GM19395 (cell line): ENCODE data around the gene KIF4B.
A peak's percentile ranks its signal among the peaks of the same experiment; 100 is the strongest.
"Not testable (repeated sequence)": the region's sequence is repeated elsewhere in the genome, so short reads cannot be mapped to it uniquely, and the experiment has no call there.

ENCODE experiments used
- ATAC-seq: cut with Tn5 transposase; IDR thresholded peaks from one replicate; pipeline ENCODE4 v1.9.1; 2021; ENCODE audit warnings: mild to moderate bottlenecking, moderate library complexity; ENCODE audit not compliant: unreplicated experiment

The KIF4B gene

GRCh38 chr5:155002722-155003121 is 10.8 kb upstream of the KIF4B start:
- not testable (repeated sequence) for ATAC-seq

- no peak for ATAC-seq
These were observed 9.3 kb upstream of the KIF4B start for GRCh38 chr5:155004138-155004744.

GRCh38 chr5:155006265-155006664 is 7.3 kb upstream of the KIF4B start:
- ATAC-seq: not testable (repeated sequence)

GRCh38 chr5:155008669-155009068 is 4.9 kb upstream of the KIF4B start:
- ATAC-seq: no peak

- ATAC-seq: no peak
These were observed 2.7 kb upstream of the KIF4B start for GRCh38 chr5:155010881-155011280.

GRCh38 chr5:155015239-155015638 is 1.7 kb downstream of the KIF4B start:
- no peak for ATAC-seq

- peak; percentile 98 for ATAC-seq
These were observed 4.1 kb downstream of the KIF4B start for GRCh38 chr5:155017610-155018009.

GRCh38 chr5:155019601-155020226 is 6.2 kb downstream of the KIF4B start:
- ATAC-seq: no peak

- no peak for ATAC-seq
These were observed 8.3 kb downstream of the KIF4B start for GRCh38 chr5:155021842-155022241.

- ATAC-seq: no peak
These were observed 9.8 kb downstream of the KIF4B start for GRCh38 chr5:155023320-155023719.

- ATAC-seq: no peak
These were observed 10.5 kb downstream of the KIF4B start for GRCh38 chr5:155024015-155024414.

GRCh38 chr5:155025895-155026294 is 12.3 kb downstream of the KIF4B start:
- ATAC-seq: no peak

- no peak for ATAC-seq
These were observed 14.6 kb downstream of the KIF4B start for GRCh38 chr5:155027993-155028629.

- ATAC-seq: no peak
These were observed 15.7 kb downstream of the KIF4B start for GRCh38 chr5:155029240-155029639.

GRCh38 chr5:155034145-155034744 is 20.7 kb downstream of the KIF4B start:
- not testable (repeated sequence) for ATAC-seq

GRCh38 chr5:155035087-155035486 is 21.5 kb downstream of the KIF4B start:
- not testable (repeated sequence) for ATAC-seq

GRCh38 chr5:155040984-155041653 is 27.6 kb downstream of the KIF4B start:
- no peak for ATAC-seq

GRCh38 chr5:155044591-155044990 is 31.0 kb downstream of the KIF4B start:
- no peak for ATAC-seq

- ATAC-seq: no peak
These were observed 33.0 kb downstream of the KIF4B start for GRCh38 chr5:155046591-155046990.

- no peak for ATAC-seq
These were observed 34.3 kb downstream of the KIF4B start for GRCh38 chr5:155047818-155048217.
